Activated gamma-delta T cell treated with anti-CD3 and anti-CD28 coated beads, Interleukin-2, amount 50 U/mL, for 16 hours (primary cell): ENCODE results near the gene FBN3.
"Not testable (repeated sequence)": the region's sequence is repeated elsewhere in the genome, so short reads cannot be mapped to it uniquely, and the experiment has no call there.

ENCODE experiments used
- DNase-seq: peaks from one replicate; pipeline ENCODE4 v3.0.0-alpha.2; 2020; ENCODE audit warnings: low read depth

Gene FBN3

GRCh38 chr19:8056533-8056932, 92.9 kb downstream of the FBN3 start:
- no peak for DNase-seq

DNA sequence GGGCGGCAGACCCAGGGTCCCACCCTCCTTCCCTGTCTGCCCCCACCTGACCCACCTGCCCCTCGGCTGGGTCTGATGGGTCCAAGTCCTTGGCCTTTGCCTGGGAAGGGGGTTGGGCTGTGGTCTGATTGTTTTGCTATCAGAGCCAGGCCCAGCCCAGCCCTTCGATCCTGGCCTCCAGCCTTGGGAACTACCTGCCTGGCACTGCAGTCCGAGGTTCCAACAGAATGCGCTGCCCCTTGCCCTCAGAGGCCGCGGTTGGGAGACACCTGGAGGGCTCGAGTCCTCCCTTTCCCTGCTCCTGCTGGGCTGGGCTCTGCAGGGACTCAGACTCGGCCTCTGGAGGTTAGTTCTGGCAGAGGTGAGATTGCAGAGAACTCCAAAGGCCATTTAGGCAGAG, 95.2 kb downstream of the FBN3 start:
- DNase-seq: no peak

DNA sequence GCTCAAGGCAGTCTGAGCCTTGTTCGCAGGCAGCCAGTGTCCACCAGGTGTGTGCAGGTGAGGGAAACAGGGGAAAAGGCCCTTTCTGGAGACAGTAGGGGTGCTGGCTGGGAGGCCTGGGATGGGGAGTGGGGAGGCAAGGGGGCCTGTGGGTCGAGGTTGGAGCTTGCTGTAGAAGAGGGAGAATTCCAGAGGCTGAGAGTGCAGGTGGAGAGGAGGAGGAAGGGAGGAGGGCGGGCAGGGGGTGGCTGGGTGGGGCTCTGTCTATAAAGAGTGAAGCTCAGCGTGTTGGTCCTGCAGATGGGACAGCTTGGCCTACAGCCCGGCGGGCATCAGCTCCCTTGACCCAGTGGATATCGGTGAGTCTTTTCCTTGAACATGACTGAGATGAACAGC, 96.9 kb downstream of the FBN3 start, which contains the start of gene CCL25:
Gene CCL25, plus strand, starts transcription at position 297 of the 396 bp plus-strand sequence. CDS start 290 bp downstream, outside the sequence.
- DNase-seq: no peak

- DNase-seq: peak; percentile 77
Measured at GRCh38 chr19:8050274-8051096, 98.9 kb downstream of the FBN3 start.

DNA sequence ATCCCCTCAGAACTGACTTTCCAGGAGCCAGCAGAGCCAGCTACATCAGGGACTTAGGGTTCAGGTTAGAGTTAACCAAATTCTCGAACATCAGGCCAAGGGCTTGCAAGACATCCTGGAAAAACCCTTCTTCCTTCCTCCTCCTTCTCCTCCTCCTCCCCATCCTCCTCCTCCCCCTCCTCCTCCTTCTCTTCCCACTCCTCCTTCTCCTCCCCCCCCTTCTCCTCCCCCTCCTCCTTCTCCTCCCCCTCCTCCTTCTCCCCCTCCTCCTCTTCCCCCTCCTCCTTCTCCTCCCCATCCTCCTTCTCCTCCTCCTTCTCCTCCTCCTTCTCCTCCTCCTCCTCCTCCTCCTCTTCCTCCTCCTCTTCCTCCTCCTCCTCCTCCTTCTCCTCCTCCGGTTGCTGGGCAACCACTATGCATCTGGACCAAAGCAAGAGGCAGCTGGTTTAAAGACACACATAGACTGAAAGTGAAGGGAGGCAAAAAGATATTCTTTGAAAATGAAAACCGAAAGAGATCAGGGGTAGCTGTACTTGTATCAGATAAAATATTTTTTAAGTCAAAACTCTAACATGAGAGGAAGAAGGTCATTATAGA, 102.7 kb downstream of the FBN3 start:
- DNase-seq: no peak

DNA sequence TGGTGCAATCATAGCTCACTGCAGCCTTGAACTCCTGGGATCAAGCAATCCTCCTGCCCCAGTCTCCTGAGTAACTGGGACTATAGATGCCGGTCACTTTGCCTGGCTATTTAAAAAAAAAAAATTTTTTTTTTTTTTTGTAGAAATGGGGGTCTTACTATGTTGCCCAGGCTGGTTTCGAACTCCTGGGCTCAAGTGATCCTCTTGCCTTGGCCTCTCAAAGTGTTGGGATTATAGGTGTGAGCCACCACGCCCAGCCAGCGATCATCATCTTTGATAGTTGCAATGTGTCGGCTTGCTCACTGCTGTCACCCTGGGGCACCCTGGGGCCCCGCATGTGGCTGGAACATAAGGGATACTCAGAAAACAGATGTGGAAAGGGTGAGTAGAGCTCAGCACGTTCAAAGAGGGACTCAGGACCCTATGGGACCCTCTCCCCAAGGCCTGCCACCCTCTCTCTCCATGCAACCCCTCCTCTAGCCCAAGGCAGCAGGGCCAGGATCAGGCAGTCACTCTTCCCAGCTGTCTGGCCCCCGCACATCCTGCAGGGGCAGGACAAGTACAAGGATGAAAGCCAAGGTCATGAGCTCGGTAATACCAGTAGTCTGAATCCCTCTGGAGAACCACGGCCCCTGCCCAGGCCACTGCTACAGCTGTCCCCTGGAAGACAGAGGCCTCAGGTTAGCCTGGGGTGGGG, 103.4 kb downstream of the FBN3 start:
- no peak for DNase-seq

DNA sequence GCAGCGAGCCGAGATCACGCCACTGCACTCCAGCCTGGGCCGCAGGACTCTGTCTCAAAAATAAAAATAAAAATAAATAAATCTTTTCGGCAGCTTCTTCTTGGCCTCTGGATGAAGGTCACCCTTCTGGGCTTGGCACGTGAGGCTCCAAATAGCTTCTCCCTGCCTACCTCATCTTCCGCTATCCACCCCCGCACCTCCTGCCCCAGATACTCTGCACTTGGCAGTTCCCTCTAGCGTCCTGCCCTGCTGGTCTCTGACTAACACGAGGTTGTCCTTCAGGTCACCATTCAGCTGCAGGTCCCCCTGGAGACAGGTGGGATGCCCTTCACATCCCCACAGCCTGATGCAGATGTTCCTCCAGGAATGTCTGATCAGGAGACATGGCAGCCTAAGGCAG, 105.4 kb downstream of the FBN3 start:
- DNase-seq: no peak

DNA sequence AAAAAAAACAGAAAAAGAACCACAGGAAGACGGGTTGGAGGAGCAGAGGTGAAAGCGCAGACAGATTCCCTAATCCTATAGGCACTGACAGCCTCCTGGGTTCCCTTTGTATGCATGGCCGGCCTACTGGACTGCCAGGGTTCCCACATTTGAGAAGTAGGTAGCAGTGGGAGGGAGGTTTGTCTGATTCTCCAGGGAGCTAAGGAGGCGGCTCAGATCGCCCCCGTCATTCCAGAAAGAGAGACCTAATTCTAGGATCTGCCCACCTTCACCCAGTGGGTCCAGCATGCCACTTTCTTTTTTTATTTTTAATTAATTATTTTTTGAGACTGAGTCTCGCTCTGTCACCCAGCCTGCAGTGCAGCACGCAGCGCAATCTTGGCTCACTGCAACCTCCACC, 106.5 kb downstream of the FBN3 start:
- DNase-seq: no peak

- DNase-seq: no peak
Measured at GRCh38 chr19:8041531-8041931, 107.9 kb downstream of the FBN3 start.

DNA sequence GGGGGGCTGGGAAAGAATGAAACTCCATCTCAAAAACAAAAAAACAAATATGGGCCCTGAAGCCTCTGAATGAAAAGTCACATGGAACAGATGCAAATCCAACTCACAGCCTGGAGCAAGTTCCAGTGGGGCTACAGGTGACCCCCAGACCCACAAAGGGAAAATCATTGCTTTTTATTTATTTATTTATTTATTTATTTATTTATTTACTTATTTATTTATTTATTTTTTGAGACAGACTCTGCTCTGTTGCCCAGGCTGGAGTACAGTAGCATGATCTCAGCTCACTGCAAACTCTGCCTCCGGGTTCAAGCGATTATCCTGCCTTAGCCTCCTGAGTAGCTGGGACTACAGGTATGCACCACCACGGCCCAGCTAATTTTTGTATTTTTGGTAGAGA, 110.2 kb downstream of the FBN3 start:
- no peak for DNase-seq

DNA sequence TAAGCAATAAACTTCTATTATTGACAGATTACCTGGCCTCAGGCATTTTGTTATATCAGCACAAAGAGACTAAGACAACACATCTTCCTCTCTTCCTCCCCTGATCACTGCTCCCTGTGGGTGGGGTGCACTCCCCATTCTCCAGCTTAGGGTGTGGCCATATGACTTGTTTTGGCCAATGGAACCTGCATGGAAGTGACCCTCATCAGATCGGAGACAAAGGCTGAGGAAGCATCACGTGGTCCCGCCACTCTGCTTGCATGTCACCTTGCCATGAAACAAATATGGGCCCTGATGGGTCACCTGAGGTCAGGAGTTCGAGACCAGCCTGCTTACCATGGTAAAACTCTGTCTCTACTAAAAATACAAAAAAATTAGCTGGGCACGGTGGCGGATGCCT, 110.6 kb downstream of the FBN3 start:
- DNase-seq: no peak

DNA sequence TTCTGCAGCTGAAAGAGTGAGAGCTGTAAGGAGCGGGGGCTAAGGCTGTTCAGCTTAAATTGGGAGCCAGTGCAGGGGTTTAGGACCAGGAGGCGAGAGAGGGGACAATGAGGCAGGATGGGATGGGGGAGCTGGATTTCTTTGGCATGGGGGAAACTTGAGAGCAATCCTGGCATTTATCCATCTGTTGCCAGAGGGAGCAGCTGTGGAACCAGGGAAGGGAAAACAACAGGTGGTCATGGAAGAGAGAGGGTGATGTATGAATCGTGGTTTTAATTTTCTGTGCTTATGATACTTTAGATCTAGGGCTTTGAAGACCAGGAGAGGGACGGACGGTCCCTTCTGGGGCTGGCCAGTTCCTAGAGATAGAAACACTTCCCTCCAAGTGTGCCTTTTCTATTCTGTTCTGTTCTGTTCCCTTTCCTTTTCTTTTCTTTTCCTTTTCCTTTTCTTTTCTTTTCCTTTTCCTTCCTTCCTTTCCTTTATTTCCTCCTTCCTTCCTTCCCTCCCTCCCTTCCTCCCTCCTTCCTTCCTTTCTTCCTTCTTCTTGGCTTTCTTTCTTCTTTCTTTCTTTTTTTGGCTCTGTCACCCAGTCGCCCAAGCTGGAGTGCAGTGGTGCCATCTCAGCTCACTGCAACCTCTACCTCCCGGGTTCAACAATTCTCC, 112.8 kb downstream of the FBN3 start:
- DNase-seq: no peak

- no peak for DNase-seq
Measured at GRCh38 chr19:8034178-8034525, 115.2 kb downstream of the FBN3 start.

DNA sequence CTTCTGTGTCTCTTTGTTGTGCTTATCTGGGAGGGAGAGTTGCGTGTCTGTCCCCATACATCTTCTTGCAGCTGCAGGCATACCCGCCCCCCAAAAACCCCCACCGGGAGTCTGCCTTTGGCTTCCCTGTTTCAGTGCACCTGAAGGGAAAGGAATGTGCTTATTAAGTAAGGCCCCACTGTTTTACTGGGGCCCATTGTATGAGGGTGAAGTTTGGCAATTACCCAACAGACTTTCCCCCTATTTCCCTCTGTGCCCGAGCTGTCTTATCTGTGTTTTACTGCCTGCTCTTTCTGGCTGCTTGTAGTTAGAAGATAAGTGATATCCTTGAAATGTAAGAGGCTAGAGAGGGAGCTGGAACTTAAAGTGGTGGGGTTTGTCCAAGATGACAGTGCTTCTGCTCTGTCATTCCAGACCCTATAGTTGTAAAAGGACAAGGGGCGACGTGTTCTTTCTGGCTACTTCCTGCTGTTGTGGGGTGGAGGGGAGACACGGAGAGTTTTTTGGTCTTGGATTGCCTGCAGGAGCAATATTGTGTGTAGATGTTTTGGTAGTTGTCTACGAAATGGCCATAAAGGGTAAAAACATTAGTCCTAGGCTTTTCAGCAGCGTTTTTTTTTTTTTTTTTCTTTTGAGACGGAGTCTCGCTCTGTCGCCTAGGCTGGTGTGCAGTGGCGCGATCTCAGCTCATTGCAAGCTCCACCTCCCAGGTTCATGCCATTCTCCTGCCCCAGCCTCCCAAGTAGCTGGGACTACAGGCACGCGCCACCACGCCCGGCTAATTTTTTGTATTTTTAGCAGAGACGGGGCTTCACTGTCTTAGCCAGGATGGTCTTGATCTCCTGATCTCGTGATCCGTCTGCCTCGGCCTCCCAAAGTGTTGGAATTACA, 115.9 kb downstream of the FBN3 start:
- not testable (repeated sequence) for DNase-seq

DNA sequence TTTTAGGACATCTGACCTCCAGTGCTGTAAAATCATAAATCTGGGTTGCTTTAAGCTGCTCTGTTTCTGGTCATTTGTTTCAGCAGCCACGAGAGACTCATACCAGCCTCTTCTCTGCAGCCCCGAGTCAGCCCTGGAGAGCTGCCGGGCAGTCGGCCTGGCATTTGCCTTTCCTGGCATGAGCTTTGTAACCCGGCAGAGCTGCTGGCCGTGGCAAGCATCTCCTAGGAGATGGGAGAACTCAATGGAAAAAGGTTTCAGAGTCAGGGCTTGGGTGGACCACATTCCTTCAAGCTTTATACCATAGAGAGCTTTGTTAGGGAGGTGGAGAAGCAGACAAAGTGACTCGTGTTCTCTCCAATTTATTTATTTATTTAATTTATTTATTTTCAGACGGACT, 118.4 kb downstream of the FBN3 start:
- no peak for DNase-seq

- DNase-seq: no peak
Measured at GRCh38 chr19:8028951-8029491, 120.4 kb downstream of the FBN3 start.

DNA sequence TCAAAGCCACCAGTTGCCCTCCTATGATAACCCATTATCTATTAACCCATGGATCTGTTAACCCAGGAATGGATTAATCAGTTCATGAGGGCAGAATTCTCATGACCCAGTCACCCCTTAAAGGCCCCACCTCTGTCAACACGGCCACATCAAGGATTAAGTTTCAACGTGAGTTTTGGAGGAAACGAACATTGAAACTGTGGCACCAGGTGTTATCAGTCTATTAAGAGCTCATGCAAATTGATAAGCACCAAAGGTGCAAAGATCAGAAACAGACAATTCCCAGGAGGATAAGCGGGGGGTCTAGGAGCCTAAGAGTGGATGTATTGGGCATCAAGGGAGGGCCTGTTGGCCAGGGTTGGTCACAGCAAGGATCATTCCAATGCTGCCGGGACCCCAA, 124.1 kb downstream of the FBN3 start:
- no peak for DNase-seq

- DNase-seq: not testable (repeated sequence)
Measured at GRCh38 chr19:8024256-8024655, 125.1 kb downstream of the FBN3 start.

GRCh38 chr19:8023371-8023770, 126.0 kb downstream of the FBN3 start:
- no peak for DNase-seq

GRCh38 chr19:8022275-8022674, 127.1 kb downstream of the FBN3 start:
- DNase-seq: no peak

- DNase-seq: no peak
Measured at GRCh38 chr19:8021374-8021773, 128.0 kb downstream of the FBN3 start.
